ENCODE measurements around the gene QSOX2.

DNA sequence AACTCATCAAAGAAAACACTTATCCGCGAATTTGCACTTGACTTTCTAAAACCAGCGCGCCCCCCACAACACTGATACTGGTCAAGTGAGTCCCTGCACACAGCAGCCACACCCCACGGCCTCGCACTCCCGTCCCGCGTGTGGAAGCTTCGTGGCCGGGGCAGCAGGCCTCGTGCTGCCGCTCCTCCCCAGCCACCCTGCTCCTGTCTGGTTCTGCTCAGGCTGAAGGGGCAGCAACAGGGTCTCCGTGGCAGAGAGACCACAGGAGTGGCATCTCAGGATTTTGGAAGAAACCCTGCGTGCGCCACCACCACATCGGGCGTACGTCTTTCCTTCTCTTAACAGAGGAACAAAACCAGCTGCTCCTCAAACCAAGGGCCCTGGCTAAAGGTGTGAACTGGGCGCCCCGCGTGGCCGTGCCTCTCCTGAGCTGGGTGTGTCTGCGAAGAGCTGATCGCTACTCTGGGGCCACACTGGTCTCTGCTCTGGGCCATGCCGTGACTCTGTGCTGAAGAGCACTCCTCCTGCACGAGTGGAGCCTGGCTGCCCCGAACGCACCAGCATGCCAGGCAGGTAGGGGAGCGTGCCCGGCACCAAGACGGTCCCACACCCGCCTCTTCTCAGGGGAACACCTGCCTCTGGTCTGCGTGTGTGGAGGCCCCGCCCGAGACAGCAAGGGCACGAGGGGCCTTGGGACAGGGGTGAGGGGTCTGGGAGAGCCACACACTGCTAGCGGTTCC, 23.3 kb downstream of the QSOX2 start:
- TF ChIP-seq, protein P1, sequence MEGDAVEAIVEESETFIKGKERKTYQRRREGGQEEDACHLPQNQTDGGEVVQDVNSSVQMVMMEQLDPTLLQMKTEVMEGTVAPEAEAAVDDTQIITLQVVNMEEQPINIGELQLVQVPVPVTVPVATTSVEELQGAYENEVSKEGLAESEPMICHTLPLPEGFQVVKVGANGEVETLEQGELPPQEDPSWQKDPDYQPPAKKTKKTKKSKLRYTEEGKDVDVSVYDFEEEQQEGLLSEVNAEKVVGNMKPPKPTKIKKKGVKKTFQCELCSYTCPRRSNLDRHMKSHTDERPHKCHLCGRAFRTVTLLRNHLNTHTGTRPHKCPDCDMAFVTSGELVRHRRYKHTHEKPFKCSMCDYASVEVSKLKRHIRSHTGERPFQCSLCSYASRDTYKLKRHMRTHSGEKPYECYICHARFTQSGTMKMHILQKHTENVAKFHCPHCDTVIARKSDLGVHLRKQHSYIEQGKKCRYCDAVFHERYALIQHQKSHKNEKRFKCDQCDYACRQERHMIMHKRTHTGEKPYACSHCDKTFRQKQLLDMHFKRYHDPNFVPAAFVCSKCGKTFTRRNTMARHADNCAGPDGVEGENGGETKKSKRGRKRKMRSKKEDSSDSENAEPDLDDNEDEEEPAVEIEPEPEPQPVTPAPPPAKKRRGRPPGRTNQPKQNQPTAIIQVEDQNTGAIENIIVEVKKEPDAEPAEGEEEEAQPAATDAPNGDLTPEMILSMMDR (IDR thresholded peaks at IDR 0.05), result no peak
- TF ChIP-seq POLR2A (IDR thresholded peaks at IDR 0.05), result no peak
